KBM-7 (cell line): ENCODE measurements around the gene PCDHA5.
"Not testable (repeated sequence)": the region's sequence is repeated elsewhere in the genome, so short reads cannot be mapped to it uniquely, and the experiment has no call there.

Source experiments
- DNase-seq: peaks from one replicate; pipeline ENCODE4 v3.0.0-alpha.2; 2015
- in situ Hi-C: fragments of 300-500 bp; cut with MboI; formaldehyde crosslinking; loops from 2 replicates; pipeline ENCODE4 v1.14.3; 2020; ENCODE audit warnings: low sequenced_read_pairs, low pct_unique_long_range_greater_than_20kb, mixed read lengths

Gene PCDHA5

DNA sequence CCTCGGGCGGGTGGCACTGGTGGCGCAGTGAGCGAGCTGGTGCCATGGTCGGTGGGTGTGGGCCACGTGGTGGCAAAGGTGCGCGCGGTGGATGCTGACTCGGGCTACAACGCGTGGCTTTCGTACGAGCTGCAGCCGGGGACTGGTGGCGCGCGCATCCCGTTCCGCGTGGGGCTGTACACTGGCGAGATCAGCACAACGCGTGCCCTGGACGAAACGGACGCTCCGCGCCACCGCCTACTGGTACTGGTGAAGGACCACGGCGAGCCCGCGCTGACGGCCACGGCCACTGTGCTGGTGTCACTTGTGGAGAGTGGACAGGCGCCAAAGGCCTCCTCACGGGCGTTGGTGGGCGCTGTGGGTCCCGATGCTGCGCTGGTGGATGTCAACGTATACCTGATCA lies 12.5 kb upstream of the PCDHA5 start:
- in situ Hi-C loops, result no loop called here

DNA sequence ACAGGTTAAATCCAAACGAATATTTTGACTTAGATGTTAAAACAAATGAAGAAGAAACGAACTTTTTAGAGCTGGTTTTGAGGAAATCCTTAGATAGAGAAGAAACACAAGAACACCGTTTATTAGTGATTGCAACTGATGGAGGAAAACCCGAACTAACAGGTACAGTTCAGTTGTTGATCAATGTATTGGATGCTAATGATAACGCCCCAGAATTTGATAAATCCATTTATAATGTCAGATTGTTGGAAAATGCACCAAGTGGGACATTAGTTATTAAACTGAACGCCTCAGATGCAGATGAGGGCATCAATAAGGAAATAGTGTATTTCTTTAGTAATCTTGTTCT lies 842 bp downstream of the PCDHA5 start:
- in situ Hi-C loops, result no loop called here
- DNase-seq, result no peak

More for the DNA sequence above, 12.5 kb upstream of the PCDHA5 start:
- no peak for DNase-seq

DNA sequence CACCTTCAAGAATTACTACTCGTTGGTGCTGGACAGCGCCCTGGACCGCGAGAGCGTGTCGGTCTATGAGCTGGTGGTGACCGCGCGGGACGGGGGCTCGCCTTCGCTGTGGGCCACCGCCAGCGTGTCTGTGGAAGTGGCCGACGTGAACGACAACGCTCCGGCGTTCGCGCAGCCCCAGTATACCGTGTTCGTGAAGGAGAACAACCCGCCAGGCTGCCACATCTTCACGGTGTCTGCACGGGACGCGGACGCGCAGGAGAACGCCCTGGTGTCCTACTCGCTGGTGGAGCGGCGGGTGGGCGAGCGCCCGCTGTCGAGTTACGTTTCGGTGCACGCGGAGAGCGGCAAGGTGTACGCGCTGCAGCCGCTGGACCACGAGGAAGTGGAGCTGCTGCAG lies 1.6 kb downstream of the PCDHA5 start:
- DNase-seq, in situ Hi-C loops: not testable (repeated sequence)

DNA sequence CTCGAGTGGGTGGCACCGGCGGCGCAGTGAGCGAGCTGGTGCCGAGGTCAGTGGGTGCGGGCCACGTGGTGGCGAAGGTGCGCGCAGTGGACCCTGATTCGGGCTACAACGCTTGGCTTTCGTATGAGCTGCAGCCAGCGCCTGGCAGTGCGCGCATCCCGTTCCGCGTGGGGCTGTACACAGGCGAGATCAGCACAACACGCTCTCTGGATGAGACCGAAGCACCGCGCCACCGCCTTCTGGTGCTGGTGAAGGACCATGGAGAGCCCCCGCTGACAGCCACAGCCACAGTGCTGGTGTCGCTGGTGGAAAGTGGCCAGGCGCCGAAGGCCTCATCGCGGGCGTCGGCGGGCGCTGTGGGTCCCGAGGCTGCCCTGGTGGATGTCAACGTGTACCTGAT lies 2.1 kb downstream of the PCDHA5 start:
- in situ Hi-C loops, result no loop called here
- DNase-seq, result no peak

DNA sequence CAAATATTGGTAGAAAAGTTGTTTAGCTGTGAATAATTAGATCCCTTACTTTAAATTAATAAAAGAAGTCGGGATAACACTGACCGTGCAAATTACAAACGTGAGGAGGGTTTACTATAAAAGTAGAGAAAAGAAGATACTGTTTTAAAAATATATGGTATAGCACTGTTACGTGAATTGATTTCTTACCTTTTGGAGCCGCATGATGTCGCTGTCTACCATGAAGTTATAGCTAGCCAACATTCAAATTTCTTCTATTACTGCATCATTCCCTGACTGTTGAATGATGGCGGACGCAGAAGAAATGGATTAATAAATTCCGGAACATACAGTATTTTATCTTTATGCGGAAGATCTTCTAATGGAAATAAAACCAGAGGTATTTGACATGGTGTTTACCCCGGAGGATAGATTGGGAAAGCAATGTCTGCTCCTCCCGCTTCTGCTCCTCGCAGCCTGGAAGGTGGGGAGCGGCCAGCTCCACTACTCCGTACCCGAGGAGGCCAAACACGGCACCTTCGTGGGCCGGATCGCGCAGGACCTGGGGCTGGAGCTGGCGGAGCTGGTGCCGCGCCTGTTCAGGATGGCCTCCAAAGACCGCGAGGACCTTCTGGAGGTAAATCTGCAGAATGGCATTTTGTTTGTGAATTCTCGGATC lies 6.4 kb downstream of the PCDHA5 start, which contains the start of gene PCDHA6:
Gene PCDHA6 (plus strand): TSS at position 257 of the 658 bp plus-strand sequence. CDS start 132 bp downstream, at position 389.
- DNase-seq, result no peak

DNA sequence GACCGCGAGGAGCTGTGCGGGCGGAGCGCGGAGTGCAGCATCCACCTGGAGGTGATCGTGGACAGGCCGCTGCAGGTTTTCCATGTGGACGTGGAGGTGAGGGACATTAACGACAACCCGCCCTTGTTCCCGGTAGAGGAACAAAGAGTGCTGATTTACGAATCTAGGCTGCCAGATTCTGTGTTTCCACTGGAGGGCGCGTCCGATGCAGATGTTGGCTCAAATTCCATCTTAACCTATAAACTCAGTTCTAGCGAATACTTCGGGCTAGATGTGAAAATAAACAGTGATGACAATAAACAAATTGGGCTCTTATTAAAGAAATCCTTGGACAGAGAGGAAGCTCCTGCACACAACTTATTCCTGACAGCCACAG lies 6.9 kb downstream of the PCDHA5 start:
- in situ Hi-C loops, result no loop called here
- DNase-seq, result no peak

More for the DNA sequence above, 6.4 kb downstream of the PCDHA5 start, which contains the start of gene PCDHA6:
- in situ Hi-C loops, result no loop called here

DNA sequence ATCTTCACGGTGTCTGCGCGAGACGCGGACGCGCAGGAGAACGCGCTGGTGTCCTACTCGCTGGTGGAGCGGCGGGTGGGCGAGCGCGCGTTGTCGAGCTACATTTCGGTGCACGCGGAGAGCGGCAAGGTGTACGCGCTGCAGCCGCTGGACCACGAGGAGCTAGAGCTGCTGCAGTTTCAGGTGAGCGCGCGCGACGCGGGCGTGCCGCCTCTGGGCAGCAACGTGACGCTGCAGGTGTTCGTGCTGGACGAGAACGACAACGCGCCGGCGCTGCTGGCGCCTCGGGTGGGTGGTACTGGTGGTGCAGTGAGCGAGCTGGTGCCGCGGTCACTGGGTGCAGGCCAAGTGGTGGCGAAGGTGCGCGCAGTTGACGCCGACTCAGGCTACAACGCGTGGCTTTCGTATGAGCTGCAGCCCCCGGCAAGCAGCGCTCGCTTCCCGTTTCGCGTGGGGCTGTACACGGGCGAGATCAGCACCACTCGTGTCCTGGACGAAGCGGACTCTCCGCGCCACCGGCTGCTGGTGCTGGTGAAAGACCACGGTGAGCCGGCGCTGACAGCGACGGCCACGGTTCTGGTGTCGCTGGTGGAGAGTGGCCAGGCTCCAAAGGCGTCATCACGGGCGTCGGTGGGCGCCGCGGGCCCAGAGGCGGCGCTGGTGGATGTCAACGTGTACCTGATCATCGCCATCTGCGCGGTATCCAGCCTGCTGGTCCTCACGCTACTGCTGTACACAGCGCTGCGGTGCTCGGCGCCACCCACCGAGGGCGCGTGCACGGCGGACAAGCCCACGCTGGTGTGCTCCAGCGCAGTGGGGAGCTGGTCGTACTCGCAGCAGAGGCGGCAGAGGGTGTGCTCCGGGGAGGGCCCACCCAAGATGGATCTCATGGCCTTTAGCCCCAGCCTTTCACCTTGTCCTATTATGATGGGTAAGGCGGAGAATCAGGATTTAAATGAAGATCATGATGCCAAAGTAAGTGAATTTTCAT lies 8.4 kb downstream of the PCDHA5 start:
- in situ Hi-C loops, DNase-seq: not testable (repeated sequence)

DNA sequence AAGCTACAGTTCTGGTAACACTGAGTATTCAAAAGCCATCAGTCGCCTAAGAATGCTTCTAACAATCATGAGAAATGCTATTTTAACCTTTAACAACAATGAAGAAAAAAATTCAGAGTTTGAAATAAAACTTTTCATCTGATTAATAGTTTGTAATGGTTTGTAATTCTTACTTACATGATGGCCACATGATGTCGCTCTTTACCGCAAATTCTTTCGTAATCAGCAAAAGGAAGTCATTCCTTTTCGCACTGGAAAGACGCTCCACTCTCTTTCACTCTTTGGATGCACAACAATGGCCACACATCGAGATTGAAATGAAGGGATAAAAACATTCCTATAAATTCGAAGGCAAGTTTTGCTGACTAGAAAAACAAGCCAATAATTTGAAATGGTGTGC lies 12.6 kb downstream of the PCDHA5 start, which contains the start of gene PCDHA7:
Gene PCDHA7 (plus strand): TSS at position 277 of the 400 bp plus-strand sequence. CDS start 115 bp downstream, at position 392.
- in situ Hi-C loops, result no loop called here
- DNase-seq, result no peak

DNA sequence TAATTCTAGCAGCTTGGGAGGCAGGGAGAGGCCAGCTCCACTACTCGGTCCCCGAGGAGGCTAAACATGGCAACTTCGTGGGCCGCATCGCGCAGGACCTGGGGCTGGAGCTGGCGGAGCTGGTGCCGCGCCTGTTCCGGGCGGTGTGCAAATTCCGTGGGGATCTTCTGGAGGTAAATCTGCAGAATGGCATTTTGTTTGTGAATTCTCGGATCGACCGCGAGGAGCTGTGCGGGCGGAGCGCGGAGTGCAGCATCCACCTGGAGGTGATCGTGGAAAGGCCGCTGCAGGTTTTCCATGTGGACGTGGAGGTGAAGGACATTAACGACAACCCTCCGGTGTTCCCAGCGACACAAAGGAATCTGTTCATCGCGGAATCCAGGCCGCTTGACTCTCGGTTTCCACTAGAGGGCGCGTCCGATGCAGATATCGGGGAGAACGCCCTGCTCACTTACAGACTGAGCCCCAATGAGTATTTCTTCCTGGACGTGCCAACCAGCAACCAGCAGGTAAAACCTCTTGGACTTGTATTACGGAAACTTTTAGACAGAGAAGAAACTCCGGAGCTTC lies 13.1 kb downstream of the PCDHA5 start:
- DNase-seq, in situ Hi-C loops: not testable (repeated sequence)

DNA sequence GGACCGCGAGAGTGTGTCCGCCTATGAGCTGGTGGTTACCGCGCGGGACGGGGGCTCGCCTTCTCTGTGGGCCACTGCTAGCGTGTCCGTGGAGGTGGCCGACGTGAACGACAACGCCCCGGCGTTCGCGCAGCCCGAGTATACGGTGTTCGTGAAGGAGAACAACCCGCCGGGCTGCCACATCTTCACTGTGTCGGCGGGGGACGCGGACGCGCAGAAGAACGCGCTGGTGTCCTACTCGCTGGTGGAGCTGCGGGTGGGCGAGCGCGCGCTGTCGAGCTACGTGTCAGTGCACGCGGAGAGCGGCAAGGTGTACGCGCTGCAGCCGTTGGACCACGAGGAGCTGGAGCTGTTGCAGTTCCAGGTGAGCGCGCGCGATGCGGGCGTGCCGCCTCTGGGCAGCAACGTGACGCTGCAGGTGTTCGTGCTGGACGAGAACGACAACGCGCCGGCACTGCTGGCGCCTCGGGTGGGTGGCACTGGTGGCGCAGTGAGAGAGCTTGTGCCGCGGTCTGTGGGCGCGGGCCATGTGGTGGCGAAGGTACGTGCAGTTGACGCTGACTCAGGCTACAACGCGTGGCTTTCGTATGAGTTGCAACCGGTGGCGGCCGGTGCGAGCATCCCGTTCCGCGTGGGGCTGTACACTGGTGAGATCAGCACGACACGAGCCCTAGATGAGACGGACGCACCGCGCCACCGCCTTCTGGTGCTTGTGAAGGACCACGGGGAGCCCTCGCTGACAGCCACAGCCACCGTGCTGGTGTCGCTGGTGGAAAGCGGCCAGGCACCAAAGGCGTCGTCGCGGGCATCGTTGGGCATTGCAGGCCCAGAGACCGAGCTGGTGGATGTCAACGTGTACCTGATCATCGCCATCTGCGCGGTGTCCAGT lies 14.5 kb downstream of the PCDHA5 start:
- no peak for DNase-seq
- in situ Hi-C loops, result no loop called here

DNA sequence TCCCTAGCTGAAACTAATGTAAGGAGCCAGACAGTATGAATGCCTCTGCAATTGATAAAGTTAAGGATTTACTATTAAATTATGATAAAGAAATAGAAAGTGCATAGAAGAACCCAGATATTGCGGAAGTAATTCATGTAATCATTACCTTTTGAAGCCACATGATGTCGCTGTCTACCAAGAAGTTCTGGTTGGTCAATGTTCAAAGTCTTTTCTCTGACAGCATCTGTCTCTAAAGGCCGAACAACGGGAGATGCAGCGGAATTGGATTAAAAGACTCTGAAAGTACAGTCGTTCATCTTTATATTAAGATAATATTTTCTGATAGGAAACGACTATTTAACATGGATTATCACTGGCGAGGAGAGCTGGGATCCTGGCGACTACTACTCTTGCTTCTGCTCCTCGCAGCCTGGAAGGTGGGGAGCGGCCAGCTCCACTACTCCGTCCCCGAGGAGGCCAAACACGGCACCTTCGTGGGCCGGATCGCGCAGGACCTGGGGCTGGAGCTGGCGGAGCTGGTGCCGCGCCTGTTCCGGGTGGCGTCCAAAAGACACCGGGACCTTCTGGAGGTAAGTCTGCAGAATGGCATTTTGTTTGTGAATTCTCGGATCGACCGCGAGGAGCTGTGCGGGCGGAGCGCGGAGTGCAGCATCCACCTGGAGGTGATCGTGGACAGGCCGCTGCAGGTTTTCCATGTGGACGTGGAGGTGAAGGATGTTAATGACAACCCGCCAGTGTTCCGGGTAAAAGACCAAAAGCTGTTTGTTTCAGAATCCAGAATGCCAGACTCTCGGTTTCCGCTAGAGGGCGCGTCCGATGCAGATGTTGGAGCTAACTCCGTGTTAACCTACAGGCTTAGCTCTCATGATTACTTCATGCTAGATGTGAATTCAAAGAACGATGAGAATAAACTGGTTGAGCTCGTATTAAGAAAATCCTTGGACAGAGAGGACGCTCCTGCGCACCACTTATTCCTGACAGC lies 19.9 kb downstream of the PCDHA5 start, which contains the start of gene PCDHA8:
Gene PCDHA8 (plus strand): TSS at position 210 of the 985 bp plus-strand sequence. CDS start 135 bp downstream, at position 345.
- DNase-seq, result peak; percentile 9
- in situ Hi-C loops, result no loop called here

DNA sequence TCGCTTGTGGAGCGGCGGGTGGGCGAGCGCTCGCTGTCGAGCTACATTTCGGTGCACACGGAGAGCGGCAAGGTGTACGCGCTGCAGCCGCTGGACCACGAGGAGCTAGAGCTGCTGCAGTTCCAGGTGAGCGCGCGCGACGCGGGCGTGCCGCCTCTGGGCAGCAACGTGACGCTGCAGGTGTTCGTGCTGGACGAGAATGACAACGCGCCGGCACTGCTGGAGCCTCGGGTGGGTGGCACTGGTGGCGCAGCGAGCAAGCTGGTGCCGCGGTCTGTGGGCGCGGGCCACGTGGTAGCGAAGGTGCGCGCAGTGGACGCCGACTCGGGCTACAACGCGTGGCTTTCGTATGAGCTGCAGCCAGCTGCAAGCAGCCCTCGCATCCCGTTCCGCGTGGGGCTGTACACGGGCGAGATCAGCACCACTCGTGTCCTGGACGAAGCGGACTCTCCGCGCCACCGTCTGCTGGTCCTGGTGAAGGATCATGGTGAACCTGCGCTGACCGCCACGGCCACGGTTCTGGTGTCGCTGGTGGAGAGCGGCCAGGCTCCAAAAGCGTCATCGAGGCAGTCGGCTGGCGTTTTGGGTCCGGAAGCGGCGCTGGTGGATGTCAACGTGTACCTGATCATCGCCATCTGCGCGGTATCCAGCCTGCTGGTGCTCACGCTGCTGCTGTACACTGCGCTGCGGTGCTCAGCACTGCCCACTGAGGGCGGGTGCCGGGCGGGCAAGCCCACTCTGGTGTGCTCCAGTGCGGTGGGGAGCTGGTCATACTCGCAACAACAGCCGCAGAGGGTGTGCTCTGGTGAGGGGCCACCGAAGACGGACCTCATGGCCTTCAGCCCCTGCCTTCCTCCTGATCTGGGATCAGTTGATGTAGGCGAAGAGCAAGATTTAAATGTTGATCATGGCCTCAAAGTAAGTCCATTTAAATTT lies 21.7 kb downstream of the PCDHA5 start:
- in situ Hi-C loops, result no loop called here
- DNase-seq, result no peak

DNA sequence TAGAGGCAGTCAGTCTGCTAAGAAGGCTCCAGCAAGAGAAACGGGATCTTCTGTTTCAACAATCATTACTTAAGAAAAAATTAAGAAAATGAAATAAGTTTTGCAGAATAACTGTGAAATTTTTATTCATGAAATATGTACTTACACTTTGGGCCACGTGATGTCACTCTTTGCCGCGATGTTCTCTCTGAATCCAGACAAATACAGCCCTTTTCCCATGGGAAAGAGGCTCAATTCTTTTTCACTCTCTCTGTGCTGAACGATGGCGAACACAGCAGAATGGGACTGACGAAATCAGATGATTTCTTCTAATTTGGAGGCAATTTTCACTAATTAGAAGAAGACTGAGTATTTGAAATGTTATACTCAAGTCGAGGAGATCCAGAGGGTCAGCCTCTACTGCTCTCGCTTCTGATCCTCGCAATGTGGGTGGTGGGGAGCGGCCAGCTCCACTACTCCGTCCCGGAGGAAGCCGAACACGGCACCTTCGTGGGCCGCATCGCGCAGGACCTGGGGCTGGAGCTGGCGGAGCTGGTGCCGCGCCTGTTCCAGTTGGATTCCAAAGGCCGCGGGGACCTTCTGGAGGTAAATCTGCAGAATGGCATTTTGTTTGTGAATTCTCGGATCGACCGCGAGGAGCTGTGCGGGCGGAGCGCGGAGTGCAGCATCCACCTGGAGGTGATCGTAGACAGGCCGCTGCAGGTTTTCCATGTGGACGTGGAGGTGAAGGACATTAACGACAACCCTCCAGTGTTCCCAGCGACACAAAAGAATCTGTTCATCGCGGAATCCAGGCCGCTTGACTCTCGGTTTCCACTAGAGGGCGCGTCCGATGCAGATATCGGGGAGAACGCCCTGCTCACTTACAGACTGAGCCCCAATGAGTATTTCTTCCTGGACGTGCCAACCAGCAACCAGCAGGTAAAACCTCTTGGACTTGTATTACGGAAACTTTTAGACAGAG lies 27.0 kb downstream of the PCDHA5 start, which contains the start of gene PCDHA9:
Gene PCDHA9 (plus strand): TSS at position 244 of the 964 bp plus-strand sequence. CDS start 114 bp downstream, at position 358.
- DNase-seq, in situ Hi-C loops: not testable (repeated sequence)

DNA sequence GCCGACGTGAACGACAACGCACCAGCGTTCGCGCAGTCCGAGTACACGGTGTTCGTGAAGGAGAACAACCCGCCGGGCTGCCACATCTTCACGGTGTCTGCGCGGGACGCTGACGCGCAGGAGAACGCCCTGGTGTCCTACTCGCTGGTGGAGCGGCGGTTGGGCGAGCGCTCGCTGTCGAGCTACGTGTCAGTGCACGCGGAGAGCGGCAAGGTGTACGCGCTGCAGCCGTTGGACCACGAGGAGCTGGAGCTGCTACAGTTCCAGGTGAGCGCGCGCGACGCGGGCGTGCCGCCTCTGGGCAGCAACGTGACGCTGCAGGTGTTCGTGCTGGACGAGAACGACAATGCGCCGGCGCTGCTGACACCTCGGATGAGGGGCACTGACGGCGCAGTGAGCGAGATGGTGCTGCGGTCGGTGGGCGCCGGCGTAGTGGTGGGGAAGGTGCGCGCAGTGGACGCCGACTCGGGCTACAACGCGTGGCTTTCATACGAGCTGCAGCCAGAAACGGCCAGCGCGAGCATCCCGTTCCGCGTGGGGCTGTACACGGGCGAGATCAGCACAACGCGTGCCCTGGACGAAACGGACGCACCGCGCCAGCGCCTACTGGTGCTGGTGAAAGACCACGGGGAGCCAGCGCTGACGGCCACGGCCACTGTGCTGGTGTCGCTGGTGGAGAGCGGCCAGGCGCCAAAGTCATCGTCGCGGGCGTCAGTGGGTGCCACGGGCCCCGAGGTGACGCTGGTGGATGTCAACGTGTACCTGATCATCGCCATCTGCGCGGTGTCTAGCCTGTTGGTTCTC lies 28.6 kb downstream of the PCDHA5 start:
- in situ Hi-C loops, result loop anchor here (25.0 kb wide), 1 partner anchor 187 kb away; no protein-coding TSS in a partner anchor

More for the DNA sequence above, 28.6 kb downstream of the PCDHA5 start:
- not testable (repeated sequence) for DNase-seq
